GM19467 (cell line): Measurements from ENCODE around the gene FAM237B.
A peak's percentile ranks its signal among the peaks of the same experiment; 100 is the strongest.
"Not testable (repeated sequence)": the region's sequence is repeated elsewhere in the genome, so short reads cannot be mapped to it uniquely, and the experiment has no call there.

ENCODE experiments used
- ATAC-seq: cut with Tn5 transposase; IDR thresholded peaks from one replicate; pipeline ENCODE4 v1.9.1; 2021; ENCODE audit warnings: mild to moderate bottlenecking, moderate library complexity; ENCODE audit not compliant: unreplicated experiment

Gene FAM237B

GRCh38 chr7:90320801-90321494 lies at the start of gene FAM237B:
Gene FAM237B (minus strand): TSS chr7:90321304. CDS start chr7:90319748, 1,556 bp downstream.
- no peak for ATAC-seq

DNA sequence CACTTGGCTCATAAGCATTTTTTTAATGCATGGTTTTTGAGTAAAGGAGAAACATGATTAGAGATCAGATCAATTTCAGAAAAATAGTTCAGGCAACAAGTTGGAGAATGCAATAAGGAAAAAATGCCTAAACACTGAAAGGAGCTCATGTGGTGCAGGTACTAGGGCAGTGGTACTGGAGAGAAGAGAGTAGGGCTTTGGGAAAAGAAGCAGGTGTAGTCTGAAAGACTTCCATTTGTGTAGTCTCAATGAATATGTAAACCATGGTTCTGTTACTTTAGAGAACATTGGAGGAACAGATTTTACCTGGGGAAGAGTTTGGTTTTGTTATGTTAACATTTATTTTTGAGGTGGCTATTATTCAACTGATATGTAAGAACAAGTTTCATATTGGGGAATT lies 30.9 kb upstream of the FAM237B start:
- ATAC-seq: no peak

DNA sequence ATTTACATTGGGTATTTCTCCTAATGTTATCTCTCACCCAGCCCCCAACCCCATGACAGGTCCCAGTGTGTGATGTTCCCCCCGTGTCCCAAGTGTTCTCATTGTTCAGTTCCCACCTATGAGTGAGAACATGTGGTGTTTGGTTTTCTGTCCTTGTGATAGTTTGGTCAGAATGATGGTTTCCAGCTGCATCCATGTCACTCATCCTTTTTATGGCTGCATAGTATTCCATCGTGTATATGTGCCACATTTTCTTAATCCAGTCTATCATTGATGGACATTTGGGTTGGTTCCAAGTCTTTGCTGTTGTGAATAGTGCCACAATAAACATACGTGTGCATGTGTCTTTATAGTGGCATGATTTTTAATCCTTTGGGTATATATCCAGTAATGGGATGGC lies 28.9 kb upstream of the FAM237B start:
- not testable (repeated sequence) for ATAC-seq

DNA sequence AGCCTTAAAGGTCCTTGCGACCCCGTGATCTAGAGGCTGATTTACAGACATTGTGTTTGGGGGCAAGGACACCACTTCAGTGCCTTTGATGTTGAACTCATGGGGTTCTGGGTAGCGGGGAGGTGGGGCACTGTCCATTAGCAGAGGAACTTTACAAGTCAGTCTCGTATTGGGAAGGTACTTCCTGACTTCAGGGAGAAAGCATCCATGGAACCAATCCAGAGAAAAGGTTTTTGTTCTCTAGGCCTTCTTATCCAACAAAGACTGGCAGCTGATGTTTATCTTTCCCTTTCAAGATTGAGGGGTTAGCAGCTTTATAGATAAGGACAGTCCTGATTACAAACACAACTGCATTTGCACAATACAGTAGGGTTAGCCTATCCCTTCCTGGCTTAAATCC lies 28.2 kb upstream of the FAM237B start:
- ATAC-seq: no peak

DNA sequence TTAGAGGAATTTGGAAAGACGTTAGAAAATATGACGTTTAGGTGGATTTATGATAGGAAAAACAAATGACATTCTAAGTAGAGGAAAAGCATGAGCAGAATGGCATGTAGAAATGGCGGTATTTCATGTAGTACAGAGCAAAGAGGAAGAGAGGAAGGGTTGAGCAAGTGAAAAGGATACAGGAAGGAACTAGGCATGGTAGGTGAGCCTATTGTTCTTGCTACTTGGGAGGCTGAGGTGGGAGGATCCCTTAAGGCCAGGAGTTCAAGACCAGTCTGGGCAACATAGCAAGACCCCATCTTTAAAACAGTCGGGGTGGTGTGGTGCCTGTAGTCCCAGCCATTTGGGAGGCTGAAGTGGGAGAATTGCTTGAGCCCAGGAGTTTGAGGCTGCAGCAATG lies 26.7 kb upstream of the FAM237B start:
- no peak for ATAC-seq

DNA sequence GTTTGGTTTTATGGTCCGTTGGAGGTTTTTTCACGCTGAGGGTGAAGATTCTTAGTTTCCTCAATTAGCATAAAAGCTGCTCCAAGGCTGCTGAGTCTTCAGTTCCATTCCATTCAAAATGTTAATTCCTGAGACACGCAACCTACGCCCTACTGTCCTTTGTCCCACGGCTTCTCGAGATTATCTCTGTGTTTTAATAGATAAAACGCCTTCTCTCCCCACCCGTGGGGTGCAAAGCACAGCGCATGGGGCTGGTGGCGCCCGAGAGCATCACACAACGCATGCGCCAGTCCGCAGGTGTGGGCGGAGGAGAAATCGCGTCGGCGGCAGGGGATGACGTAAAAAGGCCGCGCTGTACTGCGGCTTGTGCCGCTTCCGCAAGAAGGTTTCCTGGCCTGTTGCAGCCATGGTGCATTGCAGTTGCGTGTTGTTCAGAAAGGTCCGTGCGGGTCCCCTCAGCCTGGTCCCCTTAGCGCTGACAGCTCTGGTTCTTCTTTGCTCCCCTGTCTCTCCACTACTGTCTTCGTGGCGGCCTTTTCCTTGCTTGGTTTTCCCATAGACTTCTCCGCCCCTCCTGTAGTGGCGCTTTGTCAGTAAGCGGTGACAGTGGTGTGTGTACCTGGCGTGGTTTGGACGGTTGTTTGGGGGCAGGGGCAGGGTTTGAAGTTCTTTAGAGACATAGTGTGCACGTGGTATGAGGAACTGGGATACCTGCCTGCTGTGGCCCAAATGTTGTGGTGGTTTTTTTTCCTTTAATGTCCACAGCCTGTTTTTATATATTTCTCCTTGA lies 25.4 kb upstream of the FAM237B start, which contains the start of gene GTPBP10:
Gene GTPBP10 (plus strand): TSS at position 381 of the 790 bp plus-strand sequence. CDS start 26 bp downstream, at position 407.
- peak; percentile 99 for ATAC-seq

GRCh38 chr7:90345595-90346335 lies 24.7 kb upstream of the FAM237B start:
- peak; percentile 7 for ATAC-seq

DNA sequence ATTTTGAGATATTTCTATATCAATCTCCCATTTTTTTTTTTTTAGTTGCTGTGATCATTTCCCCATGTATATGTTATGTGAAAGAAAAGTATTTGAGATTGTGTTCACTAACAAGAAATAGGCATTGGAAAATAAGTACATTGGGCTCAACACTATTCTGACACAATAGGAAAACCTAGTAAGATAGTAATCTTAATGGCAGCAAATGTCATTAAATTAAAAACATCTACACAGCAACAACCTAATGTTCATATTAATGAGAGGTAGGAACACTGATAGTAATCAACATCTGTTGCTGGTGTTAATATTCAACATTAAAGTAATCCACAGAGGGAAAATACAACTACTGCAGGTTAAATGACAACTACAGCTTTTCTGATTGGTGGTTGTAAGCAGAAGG lies 23.9 kb upstream of the FAM237B start:
- ATAC-seq: no peak

DNA sequence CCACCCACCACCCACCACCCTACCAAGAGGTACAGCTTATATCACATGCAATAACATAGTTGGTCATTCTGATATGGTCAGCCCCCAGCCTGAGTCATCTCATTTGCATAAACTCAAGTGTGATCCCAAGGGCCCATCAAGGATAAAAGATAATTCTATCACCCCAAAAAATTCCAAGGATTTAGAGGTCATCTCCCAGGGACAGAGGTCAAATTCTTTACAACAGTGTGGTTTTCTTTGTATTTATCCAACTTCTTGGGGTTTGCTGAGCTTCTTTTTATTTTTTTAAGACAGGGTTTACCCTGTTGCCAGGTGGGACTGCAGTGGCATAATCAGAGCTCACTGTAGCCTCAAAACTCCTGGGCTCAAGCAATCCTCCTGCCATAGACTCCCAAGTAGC lies 16.0 kb upstream of the FAM237B start:
- no peak for ATAC-seq

DNA sequence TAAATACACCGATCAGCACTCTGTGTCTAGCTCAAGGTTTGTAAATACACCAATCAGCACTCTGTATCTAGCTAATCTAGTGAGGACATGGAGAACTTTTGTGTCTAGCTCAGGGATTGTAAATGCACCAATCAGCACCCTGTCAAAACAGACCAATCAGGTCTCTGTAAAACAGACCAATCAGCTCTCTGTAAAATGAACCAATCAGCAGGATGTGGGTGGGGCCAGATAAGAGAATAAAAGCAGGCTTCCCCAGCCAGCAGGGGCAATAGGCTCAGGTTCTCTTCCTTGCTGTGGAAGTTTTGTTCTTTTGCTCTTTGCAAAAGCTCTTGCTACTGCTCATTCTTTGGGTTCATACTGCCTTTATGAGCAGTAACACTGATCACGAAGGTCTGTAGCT lies 13.8 kb upstream of the FAM237B start:
- not testable (repeated sequence) for ATAC-seq

- no peak for ATAC-seq
Observed at GRCh38 chr7:90334193-90334843, 13.2 kb upstream of the FAM237B start.

DNA sequence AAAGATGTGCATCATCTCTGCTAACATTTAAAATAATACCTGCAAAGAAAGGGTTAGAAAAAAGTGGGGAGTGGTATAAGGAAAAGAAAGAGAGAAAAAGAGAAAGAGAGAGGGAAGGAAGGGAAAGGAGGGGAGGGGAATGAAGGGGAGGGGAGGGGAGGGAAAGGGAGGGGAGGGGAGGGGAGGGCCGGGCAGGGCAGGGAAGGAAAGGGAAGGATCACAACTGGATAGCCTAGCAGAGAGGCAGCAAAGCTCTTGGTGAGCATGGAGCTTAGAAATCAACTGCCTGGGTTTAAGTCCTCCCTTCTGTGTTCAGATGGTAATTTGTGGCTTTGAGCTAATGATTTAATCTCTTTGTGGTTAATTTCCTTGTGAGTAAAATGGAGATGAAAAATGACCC lies 5.4 kb upstream of the FAM237B start:
- no peak for ATAC-seq

GRCh38 chr7:90322837-90323236 lies 1.7 kb upstream of the FAM237B start:
- no peak for ATAC-seq

- ATAC-seq: no peak
Observed at GRCh38 chr7:90320418-90320800, 695 bp downstream of the FAM237B start.

- no peak for ATAC-seq
Observed at GRCh38 chr7:90320014-90320413, 1.1 kb downstream of the FAM237B start.

GRCh38 chr7:90313907-90314306 lies 7.2 kb downstream of the FAM237B start:
- ATAC-seq: no peak

- no peak for ATAC-seq
Observed at GRCh38 chr7:90312745-90313144, 8.4 kb downstream of the FAM237B start.

DNA sequence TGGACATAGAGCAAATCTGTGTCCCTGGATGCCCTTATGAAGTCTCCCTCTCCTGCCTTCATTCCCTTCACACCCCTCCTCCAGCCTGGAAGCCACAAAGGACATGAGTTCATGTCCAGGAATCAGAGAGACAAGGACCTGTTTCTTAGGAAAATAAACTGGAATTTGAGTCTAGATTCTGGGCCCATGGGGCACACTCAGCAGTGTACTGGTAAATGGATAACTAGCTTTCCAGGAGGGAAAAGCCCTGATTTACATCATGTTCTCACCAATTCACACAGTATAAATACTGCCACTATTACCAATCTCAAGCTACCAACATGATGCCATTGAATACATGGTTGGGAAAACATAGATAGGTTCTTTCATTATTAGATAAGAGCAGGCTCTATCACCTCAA lies 9.9 kb downstream of the FAM237B start:
- no peak for ATAC-seq

DNA sequence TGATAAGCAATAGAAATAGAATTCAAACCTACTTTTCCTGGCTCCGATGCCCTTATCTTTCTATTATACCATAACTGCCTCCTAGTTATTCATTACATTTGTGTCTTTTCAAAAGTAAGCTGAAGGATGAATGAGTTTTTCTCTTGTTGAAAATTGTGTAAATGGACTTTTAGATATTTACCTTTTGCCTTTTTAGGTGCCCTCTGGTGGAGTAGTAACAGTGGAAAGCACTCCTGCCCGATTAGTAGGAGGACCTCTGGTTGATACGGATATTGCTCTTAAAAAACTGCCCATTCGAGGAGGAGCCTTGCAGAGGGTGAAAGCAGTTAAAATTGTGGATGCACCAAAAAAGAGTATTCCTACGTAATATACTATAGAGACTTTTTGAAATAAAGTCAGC lies 11.2 kb downstream of the FAM237B start:
- no peak for ATAC-seq

DNA sequence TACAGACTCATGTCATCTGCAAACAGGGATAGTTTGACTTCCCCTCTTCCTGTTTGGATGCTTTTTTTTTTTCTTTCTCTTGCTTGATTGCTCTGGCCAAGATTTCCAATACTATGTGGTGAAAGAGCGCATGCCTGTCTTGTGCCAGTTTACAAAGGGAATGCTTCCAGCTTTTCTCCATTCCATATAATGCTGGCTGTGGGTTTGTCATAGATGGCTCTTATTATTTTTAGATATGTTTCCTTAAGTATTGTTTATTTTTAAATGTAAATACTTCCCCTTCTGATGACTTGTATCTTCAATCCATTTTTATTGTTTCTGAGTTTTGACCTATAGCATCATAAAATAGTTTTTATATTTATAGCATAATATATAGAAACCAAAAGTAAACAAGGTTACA lies 17.9 kb downstream of the FAM237B start:
- ATAC-seq: no peak
